HepG2 (cell line): ENCODE results near the gene POLRMT. TPM values are rescaled to one million over a fixed set of nuclear protein-coding genes. Genes with fewer than 3 reads are reported as not detected.

Source experiments
- CBX5 ChIP-seq: sonication (generic); formaldehyde crosslinking; IDR thresholded peaks from 2 replicates; pipeline ENCODE4 v1.4.0; 2020; ENCODE audit warnings: missing genetic modification reagents, borderline replicate concordance
- FOXK1 ChIP-seq: sonication (generic); formaldehyde crosslinking; IDR thresholded peaks from 2 replicates; pipeline ENCODE4 v1.4.0; 2020; ENCODE audit warnings: low read depth, missing genetic modification reagents, borderline replicate concordance
- LCORL ChIP-seq, 2 experiments: fragments of 450-650 bp in 1 of 2; sonication (generic) in 1 of 2; formaldehyde crosslinking in 1 of 2; IDR thresholded peaks; 2 replicates each; pipeline versions ENCODE4 v1.5.0 to v1.6.1; 2017 to 2020; ENCODE audit warnings: antibody characterized with exemption in 1 of 2, missing genetic modification reagents in 1 of 2
- MED13 ChIP-seq: sonication (generic); formaldehyde crosslinking; IDR thresholded peaks from 2 replicates; pipeline ENCODE4 v1.5.0; 2020; ENCODE audit warnings: missing genetic modification reagents
- MED8 ChIP-seq: sonication (generic); formaldehyde crosslinking; IDR thresholded peaks from 2 replicates; pipeline ENCODE4 v1.8.1; 2023; ENCODE audit warnings: mild to moderate bottlenecking, missing genetic modification reagents; ENCODE audit not compliant: insufficient replicate concordance
- PAX8 ChIP-seq: sonication (generic); formaldehyde crosslinking; IDR thresholded peaks from 2 replicates; pipeline ENCODE4 v1.8.0; 2022; ENCODE audit warnings: mild to moderate bottlenecking, missing genetic modification reagents, borderline replicate concordance
- SP140L ChIP-seq: sonication (generic); formaldehyde crosslinking; IDR thresholded peaks from 2 replicates; pipeline ENCODE4 v1.4.0; 2020; ENCODE audit warnings: missing genetic modification reagents, borderline replicate concordance
- SP2 ChIP-seq: sonication (generic); formaldehyde crosslinking; IDR thresholded peaks from 2 replicates; pipeline ENCODE4 v1.5.1; 2020; ENCODE audit warnings: mild to moderate bottlenecking, missing genetic modification reagents
- ZBTB38 ChIP-seq: sonication (generic); formaldehyde crosslinking; IDR thresholded peaks from 2 replicates; pipeline ENCODE4 v1.5.1; 2020; ENCODE audit warnings: mild to moderate bottlenecking, missing genetic modification reagents
- polyA plus RNA-seq, 8 experiments: library from polyadenylated mRNA; depleted of rRNA in 3 of 8; stranded (reverse) in 7 of 8; unstranded in 1 of 8; fragments of >200 nt; fragmentation: Illumina TruSeq in 4 of 8; extraction: Trizol in 4 of 8; gene quantifications; 2 replicates each; pipeline versions ENCODE4 v1.2.1 to v1.2.3, GENCODE V29; 2011 to 2016; ENCODE audit warnings: low read depth in 4 of 8, missing spikeins in 1 of 8, mixed read lengths in 1 of 8; ENCODE audit not compliant: insufficient read depth in 1 of 8
- total RNA-seq, 5 experiments: library from RNA; depleted of rRNA; stranded (reverse); fragments of >200 nt; fragmentation: Illumina TruSeq; extraction: Trizol; gene quantifications; 2 replicates each; pipeline ENCODE4 v1.2.3, GENCODE V29; 2016; ENCODE audit warnings: low read depth in 1 of 5
- TF ChIP-seq, protein P1 (sequence below): sonication (generic); formaldehyde crosslinking; IDR thresholded peaks from 2 replicates; pipeline ENCODE4 v1.4.0; 2020; ENCODE audit warnings: missing genetic modification reagents, mild to moderate bottlenecking, borderline replicate concordance
- TF ChIP-seq, protein P2 (sequence below): sonication (generic); formaldehyde crosslinking; IDR thresholded peaks from 2 replicates; pipeline ENCODE4 v1.5.0; 2020; ENCODE audit warnings: mild to moderate bottlenecking, missing genetic modification reagents
- TF ChIP-seq, protein P3 (sequence below): sonication (generic); formaldehyde crosslinking; IDR thresholded peaks from 2 replicates; pipeline ENCODE4 v1.4.0; 2020; ENCODE audit warnings: missing genetic modification reagents

Gene POLRMT
- total and polyA plus RNA-seq, 2 of the 13 experiments (the other 11 are each of a cell fraction or from before 2014, with no cell fraction given), result 78.0 to 101 TPM

DNA sequence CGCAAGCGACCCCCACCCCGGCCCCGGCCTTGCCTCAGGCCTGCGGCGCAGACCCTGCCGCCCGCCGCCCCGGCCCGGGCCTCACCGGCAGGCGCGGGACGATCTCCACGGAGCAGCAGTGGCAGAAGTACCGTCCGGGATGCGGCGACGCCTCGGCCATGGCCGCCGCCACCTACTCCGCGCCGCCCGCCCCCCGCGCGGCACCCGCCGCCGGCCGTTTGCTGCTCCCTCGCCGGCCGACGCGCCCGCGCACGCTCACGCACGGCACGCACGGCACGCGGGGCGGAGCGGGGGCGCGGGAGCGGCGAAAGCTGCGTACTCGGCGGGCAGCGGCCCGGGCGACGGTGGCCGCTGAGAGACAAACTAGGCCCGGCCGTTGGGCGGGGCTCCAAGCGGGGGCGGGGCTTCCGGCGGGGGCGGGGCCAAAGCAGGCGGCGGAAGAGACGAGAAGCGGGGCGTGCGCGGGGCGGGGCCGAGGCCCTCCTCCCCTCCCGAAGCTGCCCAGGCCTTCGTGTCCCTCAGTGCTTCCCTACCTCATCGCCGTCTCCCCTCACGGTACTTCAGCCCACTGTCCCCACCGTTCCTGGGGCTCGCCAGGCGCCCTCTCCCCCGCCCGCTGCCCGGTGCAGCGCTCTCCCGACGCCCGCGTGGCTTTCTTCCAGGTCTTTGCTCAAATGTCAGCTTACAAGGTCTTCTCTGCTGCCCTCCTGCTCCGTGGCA is 29.8 kb upstream of the POLRMT start, which contains the start of gene RNF126 (continued):
- TF ChIP-seq, protein P1, sequence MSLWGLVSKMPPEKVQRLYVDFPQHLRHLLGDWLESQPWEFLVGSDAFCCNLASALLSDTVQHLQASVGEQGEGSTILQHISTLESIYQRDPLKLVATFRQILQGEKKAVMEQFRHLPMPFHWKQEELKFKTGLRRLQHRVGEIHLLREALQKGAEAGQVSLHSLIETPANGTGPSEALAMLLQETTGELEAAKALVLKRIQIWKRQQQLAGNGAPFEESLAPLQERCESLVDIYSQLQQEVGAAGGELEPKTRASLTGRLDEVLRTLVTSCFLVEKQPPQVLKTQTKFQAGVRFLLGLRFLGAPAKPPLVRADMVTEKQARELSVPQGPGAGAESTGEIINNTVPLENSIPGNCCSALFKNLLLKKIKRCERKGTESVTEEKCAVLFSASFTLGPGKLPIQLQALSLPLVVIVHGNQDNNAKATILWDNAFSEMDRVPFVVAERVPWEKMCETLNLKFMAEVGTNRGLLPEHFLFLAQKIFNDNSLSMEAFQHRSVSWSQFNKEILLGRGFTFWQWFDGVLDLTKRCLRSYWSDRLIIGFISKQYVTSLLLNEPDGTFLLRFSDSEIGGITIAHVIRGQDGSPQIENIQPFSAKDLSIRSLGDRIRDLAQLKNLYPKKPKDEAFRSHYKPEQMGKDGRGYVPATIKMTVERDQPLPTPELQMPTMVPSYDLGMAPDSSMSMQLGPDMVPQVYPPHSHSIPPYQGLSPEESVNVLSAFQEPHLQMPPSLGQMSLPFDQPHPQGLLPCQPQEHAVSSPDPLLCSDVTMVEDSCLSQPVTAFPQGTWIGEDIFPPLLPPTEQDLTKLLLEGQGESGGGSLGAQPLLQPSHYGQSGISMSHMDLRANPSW (CRISPR knock-in tag), result no peak
- peak; percentile 42; the same call in 1 of the 2 replicates for TF ChIP-seq CBX5 (CRISPR knock-in tag)
- no peak; the same call in 1 of the 2 replicates for TF ChIP-seq ZBTB38 (CRISPR knock-in tag)
- TF ChIP-seq SP140L (CRISPR knock-in tag), result no peak
- TF ChIP-seq FOXK1 (CRISPR knock-in tag), result no peak
- no peak for TF ChIP-seq LCORL (IDR thresholded peaks at IDR 0.05)
- no peak for TF ChIP-seq LCORL (CRISPR knock-in tag; IDR thresholded peaks at IDR 0.05)
- TF ChIP-seq PAX8, result no peak
- TF ChIP-seq, protein P2, sequence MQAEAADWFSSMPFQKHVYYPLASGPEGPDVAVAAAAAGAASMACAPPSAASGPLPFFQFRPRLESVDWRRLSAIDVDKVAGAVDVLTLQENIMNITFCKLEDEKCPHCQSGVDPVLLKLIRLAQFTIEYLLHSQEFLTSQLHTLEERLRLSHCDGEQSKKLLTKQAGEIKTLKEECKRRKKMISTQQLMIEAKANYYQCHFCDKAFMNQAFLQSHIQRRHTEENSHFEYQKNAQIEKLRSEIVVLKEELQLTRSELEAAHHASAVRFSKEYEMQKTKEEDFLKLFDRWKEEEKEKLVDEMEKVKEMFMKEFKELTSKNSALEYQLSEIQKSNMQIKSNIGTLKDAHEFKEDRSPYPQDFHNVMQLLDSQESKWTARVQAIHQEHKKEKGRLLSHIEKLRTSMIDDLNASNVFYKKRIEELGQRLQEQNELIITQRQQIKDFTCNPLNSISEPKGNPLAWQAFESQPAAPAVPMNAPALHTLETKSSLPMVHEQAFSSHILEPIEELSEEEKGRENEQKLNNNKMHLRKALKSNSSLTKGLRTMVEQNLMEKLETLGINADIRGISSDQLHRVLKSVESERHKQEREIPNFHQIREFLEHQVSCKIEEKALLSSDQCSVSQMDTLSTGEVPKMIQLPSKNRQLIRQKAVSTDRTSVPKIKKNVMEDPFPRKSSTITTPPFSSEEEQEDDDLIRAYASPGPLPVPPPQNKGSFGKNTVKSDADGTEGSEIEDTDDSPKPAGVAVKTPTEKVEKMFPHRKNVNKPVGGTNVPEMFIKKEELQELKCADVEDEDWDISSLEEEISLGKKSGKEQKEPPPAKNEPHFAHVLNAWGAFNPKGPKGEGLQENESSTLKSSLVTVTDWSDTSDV (CRISPR knock-in tag), result no peak
- TF ChIP-seq MED13, result no peak
- TF ChIP-seq SP2 (CRISPR knock-in tag), result no peak; the same call in 1 of the 2 replicates
- TF ChIP-seq, protein P3, sequence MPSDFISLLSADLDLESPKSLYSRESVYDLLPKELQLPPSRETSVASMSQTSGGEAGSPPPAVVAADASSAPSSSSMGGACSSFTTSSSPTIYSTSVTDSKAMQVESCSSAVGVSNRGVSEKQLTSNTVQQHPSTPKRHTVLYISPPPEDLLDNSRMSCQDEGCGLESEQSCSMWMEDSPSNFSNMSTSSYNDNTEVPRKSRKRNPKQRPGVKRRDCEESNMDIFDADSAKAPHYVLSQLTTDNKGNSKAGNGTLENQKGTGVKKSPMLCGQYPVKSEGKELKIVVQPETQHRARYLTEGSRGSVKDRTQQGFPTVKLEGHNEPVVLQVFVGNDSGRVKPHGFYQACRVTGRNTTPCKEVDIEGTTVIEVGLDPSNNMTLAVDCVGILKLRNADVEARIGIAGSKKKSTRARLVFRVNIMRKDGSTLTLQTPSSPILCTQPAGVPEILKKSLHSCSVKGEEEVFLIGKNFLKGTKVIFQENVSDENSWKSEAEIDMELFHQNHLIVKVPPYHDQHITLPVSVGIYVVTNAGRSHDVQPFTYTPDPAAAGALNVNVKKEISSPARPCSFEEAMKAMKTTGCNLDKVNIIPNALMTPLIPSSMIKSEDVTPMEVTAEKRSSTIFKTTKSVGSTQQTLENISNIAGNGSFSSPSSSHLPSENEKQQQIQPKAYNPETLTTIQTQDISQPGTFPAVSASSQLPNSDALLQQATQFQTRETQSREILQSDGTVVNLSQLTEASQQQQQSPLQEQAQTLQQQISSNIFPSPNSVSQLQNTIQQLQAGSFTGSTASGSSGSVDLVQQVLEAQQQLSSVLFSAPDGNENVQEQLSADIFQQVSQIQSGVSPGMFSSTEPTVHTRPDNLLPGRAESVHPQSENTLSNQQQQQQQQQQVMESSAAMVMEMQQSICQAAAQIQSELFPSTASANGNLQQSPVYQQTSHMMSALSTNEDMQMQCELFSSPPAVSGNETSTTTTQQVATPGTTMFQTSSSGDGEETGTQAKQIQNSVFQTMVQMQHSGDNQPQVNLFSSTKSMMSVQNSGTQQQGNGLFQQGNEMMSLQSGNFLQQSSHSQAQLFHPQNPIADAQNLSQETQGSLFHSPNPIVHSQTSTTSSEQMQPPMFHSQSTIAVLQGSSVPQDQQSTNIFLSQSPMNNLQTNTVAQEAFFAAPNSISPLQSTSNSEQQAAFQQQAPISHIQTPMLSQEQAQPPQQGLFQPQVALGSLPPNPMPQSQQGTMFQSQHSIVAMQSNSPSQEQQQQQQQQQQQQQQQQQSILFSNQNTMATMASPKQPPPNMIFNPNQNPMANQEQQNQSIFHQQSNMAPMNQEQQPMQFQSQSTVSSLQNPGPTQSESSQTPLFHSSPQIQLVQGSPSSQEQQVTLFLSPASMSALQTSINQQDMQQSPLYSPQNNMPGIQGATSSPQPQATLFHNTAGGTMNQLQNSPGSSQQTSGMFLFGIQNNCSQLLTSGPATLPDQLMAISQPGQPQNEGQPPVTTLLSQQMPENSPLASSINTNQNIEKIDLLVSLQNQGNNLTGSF (CRISPR knock-in tag), result no peak
- TF ChIP-seq MED8 (CRISPR knock-in tag), result no peak
